ENCODE measurements around the gene CERS6. TPM values are rescaled to one million over a fixed set of nuclear protein-coding genes. Genes with fewer than 3 reads are reported as not detected.

Gene CERS6
- polyA plus RNA-seq, 1 donor (not counting 4 experiments of a cell fraction or from before 2014, with no cell fraction given) = 19.5 TPM

GRCh38 chr2:168452781-168453180, 3.3 kb upstream of the CERS6 start:
- Histone ChIP-seq H4K20me1 (ENCODE audit: control insufficient read depth, extremely low read depth, insufficient read depth, low read length) (no peaks in the 10 kb centered on the region), H3K9ac (ENCODE audit: control insufficient read depth, extremely low read depth, insufficient read depth, low read length) (no peak overlapping the region), H3K4me2 (ENCODE audit: control insufficient read depth, extremely low read depth, insufficient read depth, low read depth, low read length) (no peak overlapping the region), H3K27me3 (ENCODE audit: control insufficient read depth, extremely low read depth, insufficient read depth, low read length) (no peaks in the 10 kb centered on the region), H3K79me2 (ENCODE audit: control insufficient read depth, insufficient read depth, low read length) (peaks cover 16% of the 10 kb centered on the region), H3K4me1 (ENCODE audit: control insufficient read depth, extremely low read depth, insufficient read depth, low read length) (peaks cover 5% of the 10 kb centered on the region), H3K9me1 (ENCODE audit: control insufficient read depth, extremely low read depth, insufficient read depth, low read length) (no peaks in the 10 kb centered on the region), H3K36me3 (ENCODE audit: control insufficient read depth in 2 of 2, extremely low read depth in 1 of 2, insufficient read depth in 2 of 2, low read length in 2 of 2) (no peaks in the 10 kb centered on the region), H2AFZ (ENCODE audit: control insufficient read depth, low read length) (no peak overlapping the region), H3K9me3 (ENCODE audit: control insufficient read depth, low read depth, low read length) (no peaks in the 10 kb centered on the region), H3K4me3 (ENCODE audit: control insufficient read depth in 2 of 3, extremely low read depth in 1 of 3, insufficient read depth in 2 of 3, low read depth in 1 of 3, low read length in 3 of 3) (no peak overlapping the region), H3K27ac (ENCODE audit: control insufficient read depth, insufficient read depth, low read length) (no peak overlapping the region)
- dilution Hi-C loops (cut with MboI; ENCODE audit: extremely low pct_ligation_motif_present, low sequenced_read_pairs) = no loop called here
- DNase-seq (ENCODE audit: low read depth, low spot score) (peak; percentile 67), FAIRE-seq (no peak)
- TF ChIP-seq CTCF (optimal IDR thresholded peaks at IDR 0.05 in 1 of 3, IDR thresholded peaks at IDR 0.05 in 1 of 3, conservative IDR thresholded peaks at IDR 0.05 in 1 of 3; ENCODE audit: extremely low read depth in 1 of 3, insufficient read depth in 2 of 3, low read length in 3 of 3) = no peak
- TF ChIP-seq EZH2 (IDR thresholded peaks at IDR 0.05; ENCODE audit: low read length) = no peak

- Histone ChIP-seq H3K27ac (ENCODE audit: control insufficient read depth, insufficient read depth, low read length) (no peak overlapping the region), H3K4me3 (ENCODE audit: control insufficient read depth in 2 of 3, extremely low read depth in 1 of 3, insufficient read depth in 2 of 3, low read depth in 1 of 3, low read length in 3 of 3) (no peak overlapping the region), H3K9me3 (ENCODE audit: control insufficient read depth, low read depth, low read length) (no peaks in the 10 kb centered on the region), H4K20me1 (ENCODE audit: control insufficient read depth, extremely low read depth, insufficient read depth, low read length) (no peaks in the 10 kb centered on the region), H2AFZ (ENCODE audit: control insufficient read depth, low read length) (no peak overlapping the region), H3K9me1 (ENCODE audit: control insufficient read depth, extremely low read depth, insufficient read depth, low read length) (no peaks in the 10 kb centered on the region), H3K36me3 (ENCODE audit: control insufficient read depth in 2 of 2, extremely low read depth in 1 of 2, insufficient read depth in 2 of 2, low read length in 2 of 2) (no peaks in the 10 kb centered on the region), H3K27me3 (ENCODE audit: control insufficient read depth, extremely low read depth, insufficient read depth, low read length) (no peaks in the 10 kb centered on the region), H3K9ac (ENCODE audit: control insufficient read depth, extremely low read depth, insufficient read depth, low read length) (no peak overlapping the region), H3K4me1 (ENCODE audit: control insufficient read depth, extremely low read depth, insufficient read depth, low read length) (peaks cover 10% of the 10 kb centered on the region), H3K4me2 (ENCODE audit: control insufficient read depth, extremely low read depth, insufficient read depth, low read depth, low read length) (no peak overlapping the region), H3K79me2 (ENCODE audit: control insufficient read depth, insufficient read depth, low read length) (peaks cover 22% of the 10 kb centered on the region)
- dilution Hi-C loops (cut with MboI; ENCODE audit: extremely low pct_ligation_motif_present, low sequenced_read_pairs) = no loop called here
- no peak for FAIRE-seq
- TF ChIP-seq CTCF (optimal IDR thresholded peaks at IDR 0.05 in 1 of 3, IDR thresholded peaks at IDR 0.05 in 1 of 3, conservative IDR thresholded peaks at IDR 0.05 in 1 of 3; ENCODE audit: extremely low read depth in 1 of 3, insufficient read depth in 2 of 3, low read length in 3 of 3) (no peak), EZH2 (IDR thresholded peaks at IDR 0.05; ENCODE audit: low read length) (no peak)
- no peak for DNase-seq (ENCODE audit: low read depth, low spot score)
These were observed 2.7 kb upstream of the CERS6 start for GRCh38 chr2:168453404-168453803.
